HG02943 (cell line): ENCODE results near the gene PRDM16.

Experiments
- ATAC-seq: cut with Tn5 transposase; IDR thresholded peaks from one replicate; pipeline ENCODE4 v1.9.1; 2021; ENCODE audit warnings: mild to moderate bottlenecking, low read depth, moderate library complexity; ENCODE audit not compliant: unreplicated experiment

The PRDM16 gene

GRCh38 chr1:3352299-3352951 is 283.4 kb downstream of the PRDM16 start:
- ATAC-seq: no peak

- no peak for ATAC-seq
These were observed 283.9 kb downstream of the PRDM16 start for GRCh38 chr1:3352952-3353331.

- no peak for ATAC-seq
These were observed 284.9 kb downstream of the PRDM16 start for GRCh38 chr1:3353876-3354275.

- ATAC-seq: no peak
These were observed 286.1 kb downstream of the PRDM16 start for GRCh38 chr1:3355089-3355488.

- ATAC-seq: no peak
These were observed 287.2 kb downstream of the PRDM16 start for GRCh38 chr1:3355894-3356826.

- ATAC-seq: no peak
These were observed 287.9 kb downstream of the PRDM16 start for GRCh38 chr1:3356827-3357460.

GRCh38 chr1:3357526-3358297 is 288.7 kb downstream of the PRDM16 start:
- no peak for ATAC-seq

- no peak for ATAC-seq
These were observed 290.3 kb downstream of the PRDM16 start for GRCh38 chr1:3359351-3359750.

GRCh38 chr1:3359756-3360440 is 290.9 kb downstream of the PRDM16 start:
- ATAC-seq: no peak

- no peak for ATAC-seq
These were observed 291.7 kb downstream of the PRDM16 start for GRCh38 chr1:3360646-3361257.

- no peak for ATAC-seq
These were observed 294.0 kb downstream of the PRDM16 start for GRCh38 chr1:3363023-3363422.

- ATAC-seq: no peak
These were observed 294.8 kb downstream of the PRDM16 start for GRCh38 chr1:3363756-3364155.

- no peak for ATAC-seq
These were observed 295.5 kb downstream of the PRDM16 start for GRCh38 chr1:3364551-3364950.

- ATAC-seq: no peak
These were observed 296.0 kb downstream of the PRDM16 start for GRCh38 chr1:3364983-3365382.

GRCh38 chr1:3365523-3366125 is 296.6 kb downstream of the PRDM16 start:
- no peak for ATAC-seq

GRCh38 chr1:3366126-3367051 is 297.4 kb downstream of the PRDM16 start:
- ATAC-seq: no peak

GRCh38 chr1:3367376-3367775 is 298.4 kb downstream of the PRDM16 start:
- ATAC-seq: no peak

- ATAC-seq: no peak
These were observed 299.1 kb downstream of the PRDM16 start for GRCh38 chr1:3368059-3368458.
